ENCODE measurements around the gene SATB2.

Gene SATB2

GRCh38 chr2:199465988-199466691 is 8.4 kb upstream of the SATB2 start:
- H3K4me1 ChIP-seq (ENCODE audit: insufficient read depth, low read length, severe bottlenecking), result peaks cover 4% of the 10 kb centered on the region

GRCh38 chr2:199465390-199465789 is 7.7 kb upstream of the SATB2 start:
- H3K4me2 ChIP-seq (ENCODE audit: low read length), result no peak overlapping the region

More at GRCh38 chr2:199465988-199466691, 8.4 kb upstream of the SATB2 start:
- no peaks in the 10 kb centered on the region for H3F3A ChIP-seq (ENCODE audit: insufficient read depth, low read length)
- H3K79me2 ChIP-seq (ENCODE audit: insufficient read depth, low read length), result no peaks in the 10 kb centered on the region
- H3K27ac ChIP-seq (ENCODE audit: low read depth, low read length, poor library complexity, severe bottlenecking), result no peak overlapping the region
- H3K9ac ChIP-seq (ENCODE audit: low read length), result no peak overlapping the region
- no peak overlapping the region for H3K4me2 ChIP-seq (ENCODE audit: low read length)
- no peaks in the 10 kb centered on the region for H3K36me3 ChIP-seq (ENCODE audit: insufficient read depth, low read length)
- no peaks in the 10 kb centered on the region for H4K20me1 ChIP-seq (ENCODE audit: insufficient read depth, low read length)
- no peaks in the 10 kb centered on the region for H3K27me3 ChIP-seq (ENCODE audit: insufficient read depth, low read length)
- no peak overlapping the region for H2AFZ ChIP-seq (ENCODE audit: low read length)
- no peak for TF ChIP-seq CTCF (IDR thresholded peaks at IDR 0.05; ENCODE audit: low read length)
- TF ChIP-seq EZH2 (IDR thresholded peaks at IDR 0.05; ENCODE audit: borderline replicate concordance, low read length), result no peak
- no peak overlapping the region for H3K4me3 ChIP-seq (ENCODE audit: low read depth, low read length, poor library complexity, severe bottlenecking)
- H3K9me2 ChIP-seq (ENCODE audit: low read depth, low read length), result no peaks in the 10 kb centered on the region
- no peaks in the 10 kb centered on the region for H3K9me3 ChIP-seq (ENCODE audit: low read length)

GRCh38 chr2:199464606-199465352 is 7.0 kb upstream of the SATB2 start:
- Histone ChIP-seq H3K27me3 (ENCODE audit: insufficient read depth, low read length) (no peaks in the 10 kb centered on the region), H3K4me3 (ENCODE audit: low read depth, low read length, poor library complexity, severe bottlenecking) (no peak overlapping the region), H3K9ac (ENCODE audit: low read length) (no peak overlapping the region), H4K20me1 (ENCODE audit: insufficient read depth, low read length) (no peaks in the 10 kb centered on the region), H3K9me2 (ENCODE audit: low read depth, low read length) (no peaks in the 10 kb centered on the region), H3K9me3 (ENCODE audit: low read length) (no peaks in the 10 kb centered on the region), H2AFZ (ENCODE audit: low read length) (no peak overlapping the region), H3K36me3 (ENCODE audit: insufficient read depth, low read length) (no peaks in the 10 kb centered on the region), H3K27ac (ENCODE audit: low read depth, low read length, poor library complexity, severe bottlenecking) (no peak overlapping the region), H3K4me2 (ENCODE audit: low read length) (no peak overlapping the region), H3K79me2 (ENCODE audit: insufficient read depth, low read length) (no peaks in the 10 kb centered on the region), H3K4me1 (ENCODE audit: insufficient read depth, low read length, severe bottlenecking) (peaks cover 14% of the 10 kb centered on the region), H3F3A (ENCODE audit: insufficient read depth, low read length) (no peaks in the 10 kb centered on the region)
- no peak for TF ChIP-seq EZH2 (IDR thresholded peaks at IDR 0.05; ENCODE audit: borderline replicate concordance, low read length)
- no peak for TF ChIP-seq CTCF (IDR thresholded peaks at IDR 0.05; ENCODE audit: low read length)

More at GRCh38 chr2:199465390-199465789, 7.7 kb upstream of the SATB2 start:
- Histone ChIP-seq H3K27me3 (ENCODE audit: insufficient read depth, low read length) (no peaks in the 10 kb centered on the region), H3K79me2 (ENCODE audit: insufficient read depth, low read length) (no peaks in the 10 kb centered on the region), H2AFZ (ENCODE audit: low read length) (no peak overlapping the region), H3F3A (ENCODE audit: insufficient read depth, low read length) (no peaks in the 10 kb centered on the region), H4K20me1 (ENCODE audit: insufficient read depth, low read length) (no peaks in the 10 kb centered on the region), H3K4me3 (ENCODE audit: low read depth, low read length, poor library complexity, severe bottlenecking) (no peak overlapping the region), H3K9me2 (ENCODE audit: low read depth, low read length) (no peaks in the 10 kb centered on the region), H3K9ac (ENCODE audit: low read length) (no peak overlapping the region), H3K27ac (ENCODE audit: low read depth, low read length, poor library complexity, severe bottlenecking) (no peak overlapping the region), H3K36me3 (ENCODE audit: insufficient read depth, low read length) (no peaks in the 10 kb centered on the region), H3K9me3 (ENCODE audit: low read length) (no peaks in the 10 kb centered on the region), H3K4me1 (ENCODE audit: insufficient read depth, low read length, severe bottlenecking) (peaks cover 9% of the 10 kb centered on the region)
- TF ChIP-seq EZH2 (IDR thresholded peaks at IDR 0.05; ENCODE audit: borderline replicate concordance, low read length), result no peak
- no peak for TF ChIP-seq CTCF (IDR thresholded peaks at IDR 0.05; ENCODE audit: low read length)

Measured in OCI-LY1 (cell line).